Gastroesophageal sphincter (tissue), 4 donors: ENCODE measurements around the gene CHEK2. TPM values are rescaled to one million over a fixed set of nuclear protein-coding genes. Genes with fewer than 3 reads are reported as not detected.
"Not testable (repeated sequence)": the region's sequence is repeated elsewhere in the genome, so short reads cannot be mapped to it uniquely, and the experiment has no call there.

ENCODE experiments used
- ATAC-seq: fragments of 150-250 bp; one replicate; pipeline ENCODE4 v1.9.1; 2016; ENCODE audit warnings: mild to moderate bottlenecking, moderate library complexity
- H3K27ac ChIP-seq, 4 donors: fragments of 200-600 bp; sonication (generic) in 3 of 4; 1 replicate in 3 of 4; 2 replicates in 1 of 4; pipeline ENCODE4 v1.5.1; 2016 to 2019
- H3K27me3 ChIP-seq: fragments of 200-600 bp; sonication (generic); one replicate; pipeline ENCODE4 v1.5.1; 2019
- H3K36me3 ChIP-seq, 2 donors: fragments of 200-600 bp; sonication (generic); one replicate each; pipeline ENCODE4 v1.5.1; 2019; ENCODE audit warnings: control low read depth in 1 of 2
- H3K4me1 ChIP-seq, 3 donors: fragments of 200-600 bp; sonication (generic); 1 replicate in 2 of 3; 2 replicates in 1 of 3; pipeline ENCODE4 v1.5.1; 2016 to 2019; ENCODE audit warnings: control low read depth in 2 of 3
- H3K4me3 ChIP-seq, 2 donors: fragments of 200-600 bp; sonication (generic); one replicate each; pipeline ENCODE4 v1.5.1; 2019; ENCODE audit warnings: mild to moderate bottlenecking in 1 of 2, moderate library complexity in 1 of 2
- H3K9me3 ChIP-seq, 3 donors: fragments of 200-600 bp; sonication (generic); one replicate each; pipeline ENCODE4 v1.5.1; 2017 to 2019; ENCODE audit warnings: control low read depth in 2 of 3
- EP300 ChIP-seq: sonication (generic); formaldehyde crosslinking; IDR thresholded peaks from one replicate; pipeline ENCODE4 v1.6.1; 2017; ENCODE audit warnings: antibody characterized with exemption, mild to moderate bottlenecking
- POLR2A ChIP-seq, 2 donors: fragments of 450-650 bp; IDR thresholded peaks; one replicate each; pipeline ENCODE4 v1.6.1; 2017; ENCODE audit warnings: antibody characterized with exemption in 2 of 2, mild to moderate bottlenecking in 2 of 2, moderate library complexity in 1 of 2
- POLR2AphosphoS5 ChIP-seq: sonication (generic); formaldehyde crosslinking; IDR thresholded peaks from one replicate; pipeline ENCODE4 v1.6.1; 2017; ENCODE audit warnings: antibody characterized with exemption
- WGBS, 2 donors: methylation state at CpG; one replicate each; pipeline ENCODE4 v1.1.5; 2018; ENCODE audit warnings: low coverage in 1 of 2; 5-methylcytosine and 5-hydroxymethylcytosine counted together
- total RNA-seq, 4 donors: library from RNA; depleted of rRNA; stranded (reverse); fragments of >200 nt; gene quantifications; one replicate each; pipeline ENCODE4 v1.1.0, GENCODE V29; 2016
- TF ChIP-seq, protein P1 (sequence below), 4 experiments: fragments of 200-600 bp in 2 of 4; fragments of 450-650 bp in 2 of 4; sonication (generic) in 1 of 4; IDR thresholded peaks; one replicate each; pipeline ENCODE4 v1.5.1; 2017 to 2019; ENCODE audit warnings: antibody characterized with exemption in 4 of 4, mild to moderate bottlenecking in 2 of 4, moderate library complexity in 2 of 4

CHEK2 gene
- total RNA-seq, 4 donors from 2014 or later = 3.4 to 11.7 (median 4.8) TPM

DNA sequence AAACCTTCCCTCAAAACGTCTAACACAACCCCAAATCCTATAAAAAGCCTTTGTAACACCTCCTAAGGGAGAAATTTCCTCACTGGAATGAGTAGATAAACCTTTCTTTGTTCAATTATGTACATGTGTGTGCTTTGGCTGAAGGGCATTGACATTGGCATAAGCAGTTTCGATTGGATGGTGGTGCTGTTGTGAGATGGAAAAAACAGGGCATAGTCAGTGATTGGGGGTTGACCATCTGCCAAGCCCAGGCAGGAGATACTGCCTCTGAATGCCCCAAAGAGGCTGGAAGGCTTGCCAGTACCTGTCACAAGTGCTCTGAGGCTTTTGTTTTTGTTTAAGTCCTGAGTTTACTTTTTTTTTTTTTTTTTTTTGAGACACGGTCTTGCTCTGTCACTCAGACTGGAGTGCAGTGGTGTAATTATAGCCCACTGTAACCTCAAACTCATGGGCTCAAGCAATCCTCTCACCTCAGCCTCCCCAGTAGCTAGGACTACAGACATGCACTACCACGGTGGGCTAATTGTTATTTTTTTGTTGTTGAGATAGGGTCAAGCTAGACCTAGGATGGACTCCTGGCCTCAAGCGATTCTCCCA lies 29.7 kb upstream of the CHEK2 start:
- ATAC-seq = no peak
- no peak for TF ChIP-seq EP300
- TF ChIP-seq, protein P1, sequence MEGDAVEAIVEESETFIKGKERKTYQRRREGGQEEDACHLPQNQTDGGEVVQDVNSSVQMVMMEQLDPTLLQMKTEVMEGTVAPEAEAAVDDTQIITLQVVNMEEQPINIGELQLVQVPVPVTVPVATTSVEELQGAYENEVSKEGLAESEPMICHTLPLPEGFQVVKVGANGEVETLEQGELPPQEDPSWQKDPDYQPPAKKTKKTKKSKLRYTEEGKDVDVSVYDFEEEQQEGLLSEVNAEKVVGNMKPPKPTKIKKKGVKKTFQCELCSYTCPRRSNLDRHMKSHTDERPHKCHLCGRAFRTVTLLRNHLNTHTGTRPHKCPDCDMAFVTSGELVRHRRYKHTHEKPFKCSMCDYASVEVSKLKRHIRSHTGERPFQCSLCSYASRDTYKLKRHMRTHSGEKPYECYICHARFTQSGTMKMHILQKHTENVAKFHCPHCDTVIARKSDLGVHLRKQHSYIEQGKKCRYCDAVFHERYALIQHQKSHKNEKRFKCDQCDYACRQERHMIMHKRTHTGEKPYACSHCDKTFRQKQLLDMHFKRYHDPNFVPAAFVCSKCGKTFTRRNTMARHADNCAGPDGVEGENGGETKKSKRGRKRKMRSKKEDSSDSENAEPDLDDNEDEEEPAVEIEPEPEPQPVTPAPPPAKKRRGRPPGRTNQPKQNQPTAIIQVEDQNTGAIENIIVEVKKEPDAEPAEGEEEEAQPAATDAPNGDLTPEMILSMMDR (IDR thresholded peaks at IDR 0.05) = no peak
- TF ChIP-seq POLR2AphosphoS5 = no peak
- no peak for TF ChIP-seq POLR2A (IDR thresholded peaks at IDR 0.05)
- no peak overlapping the region for H3K4me3 ChIP-seq
- no peaks in the 10 kb centered on the region for H3K9me3 ChIP-seq
- WGBS, 2 donors = 77 to 83% methylated on average over 4 to 5 of the region's 5 CpGs
- H3K27ac ChIP-seq = no peak overlapping the region
- H3K36me3 ChIP-seq = peaks cover 0 to 19% of the 10 kb centered on the region in 2 donors
- no peaks in the 10 kb centered on the region for H3K27me3 ChIP-seq
- H3K4me1 ChIP-seq = peaks cover 0 to 30% (median 10%) of the 10 kb centered on the region in 3 donors

DNA sequence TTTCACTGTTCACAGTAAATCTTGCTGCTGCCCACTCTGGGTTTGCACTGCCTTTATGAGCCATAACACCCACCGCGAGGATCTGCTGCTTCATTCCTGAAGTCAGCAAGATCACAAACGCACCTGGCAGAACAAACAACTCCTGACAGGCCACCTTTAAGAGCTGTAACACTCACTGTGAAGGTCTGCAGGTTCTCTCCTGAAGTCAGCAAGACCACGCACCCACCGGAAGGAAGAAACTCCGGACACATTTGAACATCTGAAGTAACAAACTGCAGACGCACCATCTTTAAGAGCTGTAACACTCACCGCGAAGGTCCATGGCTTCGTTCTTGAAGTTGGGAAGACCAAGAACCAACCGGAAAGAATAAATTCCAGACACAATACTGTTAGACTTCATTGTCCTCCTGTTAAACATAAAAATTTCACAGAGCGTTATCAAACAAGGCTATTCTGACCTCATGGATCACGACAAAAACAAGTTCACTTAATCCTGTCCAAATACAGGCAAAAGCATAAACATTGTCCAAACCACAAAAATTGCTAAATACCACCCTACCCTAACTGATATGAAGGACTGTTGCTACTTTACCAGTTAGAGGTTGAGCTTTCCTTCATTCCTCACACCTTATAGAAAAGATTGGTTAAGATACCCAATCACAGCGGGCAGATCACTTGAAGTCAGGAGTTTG lies 27.9 kb upstream of the CHEK2 start:
- ATAC-seq = no peak
- no peak for TF ChIP-seq EP300
- TF ChIP-seq, protein P1 (IDR thresholded peaks at IDR 0.05) = no peak
- TF ChIP-seq POLR2AphosphoS5 = no peak
- TF ChIP-seq POLR2A (IDR thresholded peaks at IDR 0.05) = no peak
- peaks cover 0 to 13% (median 3%) of the 10 kb centered on the region in 3 donors for H3K4me1 ChIP-seq
- no peaks in the 10 kb centered on the region for H3K27me3 ChIP-seq
- WGBS, 2 donors = 85 to 92% methylated on average over 5 to 8 of the region's 14 CpGs
- no peak overlapping the region for H3K4me3 ChIP-seq
- no peak overlapping the region for H3K27ac ChIP-seq
- H3K36me3 ChIP-seq = peaks cover 0 to 2% of the 10 kb centered on the region in 2 donors
- H3K9me3 ChIP-seq = no peaks in the 10 kb centered on the region

DNA sequence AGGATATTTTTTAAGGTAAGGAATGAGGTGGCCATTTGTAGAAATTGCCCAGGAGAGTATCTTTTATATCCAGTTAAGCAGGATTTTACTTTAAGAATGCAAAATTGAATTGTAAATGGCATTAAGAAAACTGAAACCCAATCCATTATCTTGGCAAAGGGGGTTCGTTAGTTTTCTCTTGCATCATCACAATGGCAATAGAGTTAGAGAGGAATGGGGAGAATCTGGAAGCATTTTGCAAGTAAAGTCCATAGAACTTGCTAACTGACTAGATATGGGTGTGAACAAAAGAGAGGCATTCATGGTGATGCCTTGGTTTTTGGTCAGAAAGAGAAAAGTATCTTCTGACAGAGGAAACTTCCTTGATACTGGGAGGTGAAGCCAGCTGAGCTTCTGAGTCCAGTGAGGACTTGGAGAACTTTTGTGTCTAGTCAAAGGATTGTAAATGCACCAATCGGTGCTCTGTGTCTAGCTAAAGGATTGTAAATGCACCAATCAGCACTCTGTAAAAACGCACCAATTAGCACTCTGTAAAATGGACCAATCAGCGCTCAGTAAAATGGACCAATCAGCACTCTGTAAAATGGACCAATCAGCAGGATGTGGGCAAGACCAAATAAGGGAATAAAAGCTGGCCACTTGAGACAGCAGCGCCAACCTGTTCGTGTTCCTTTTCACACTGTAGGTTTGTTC lies 27.2 kb upstream of the CHEK2 start:
- H3K27ac ChIP-seq = no peak overlapping the region
- TF ChIP-seq POLR2AphosphoS5 (no peak), EP300 (no peak), POLR2A (IDR thresholded peaks at IDR 0.05) (no peak)
- TF ChIP-seq, protein P1 (IDR thresholded peaks at IDR 0.05) = no peak
- H3K9me3 ChIP-seq = no peaks in the 10 kb centered on the region
- no peaks in the 10 kb centered on the region for H3K27me3 ChIP-seq
- 80 to 84% methylated on average over 5 to 6 of the region's 6 CpGs for WGBS, 2 donors
- no peak for ATAC-seq
- no peaks in the 10 kb centered on the region for H3K36me3 ChIP-seq
- H3K4me1 ChIP-seq = peaks cover 0 to 6% (median 0%) of the 10 kb centered on the region in 3 donors
- no peak overlapping the region for H3K4me3 ChIP-seq

DNA sequence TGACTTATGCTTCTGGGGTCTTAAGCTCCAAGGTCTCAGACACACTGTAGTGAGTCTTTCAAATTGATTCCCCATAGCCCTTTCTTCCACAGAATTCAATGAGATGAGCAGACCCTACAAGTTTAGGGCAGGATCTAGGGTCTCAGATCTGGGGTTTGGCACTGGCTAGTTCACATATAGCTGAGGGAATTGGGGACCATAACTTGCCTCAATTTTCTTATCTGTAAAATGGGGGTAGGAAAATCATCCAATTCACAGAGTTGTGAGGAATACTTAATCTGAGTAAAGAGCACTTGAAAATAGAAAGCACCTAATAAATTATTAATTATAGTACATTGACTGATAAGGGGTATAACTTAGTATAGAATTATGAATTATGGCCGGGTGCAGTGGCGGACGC lies 25.0 kb upstream of the CHEK2 start:
- Histone ChIP-seq H3K4me1 (no peaks in the 10 kb centered on the region), H3K4me3 (no peak overlapping the region), H3K9me3 (no peaks in the 10 kb centered on the region), H3K27ac (no peak overlapping the region), H3K36me3 (no peaks in the 10 kb centered on the region), H3K27me3 (no peaks in the 10 kb centered on the region)
- TF ChIP-seq, protein P1 (IDR thresholded peaks at IDR 0.05) = no peak
- TF ChIP-seq POLR2A (IDR thresholded peaks at IDR 0.05) (no peak), POLR2AphosphoS5 (no peak), EP300 (no peak)
- WGBS, 2 donors = 86 to 87% methylated on average over 3 of the region's 3 CpGs
- no peak for ATAC-seq

DNA sequence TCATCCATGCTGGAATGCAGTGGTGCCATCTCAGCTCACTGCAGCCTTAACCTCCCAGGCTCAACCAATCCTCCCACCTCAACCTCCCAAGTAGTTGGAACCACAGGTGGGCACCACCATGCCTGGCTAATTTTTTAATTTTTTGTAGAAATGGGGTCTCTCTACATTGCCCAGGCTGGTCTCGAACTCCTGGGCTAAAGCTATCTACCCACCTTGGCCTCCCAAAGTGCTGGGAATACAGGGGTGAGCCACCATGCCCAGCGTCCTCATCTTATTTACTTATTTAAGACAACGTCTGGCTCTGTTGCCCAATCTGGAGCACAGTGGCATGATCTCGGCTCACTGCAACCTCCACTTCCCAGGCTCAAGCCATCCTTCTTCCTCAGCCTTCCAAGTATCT lies 20.4 kb upstream of the CHEK2 start:
- not testable (repeated sequence) for H3K4me1 ChIP-seq, H3K36me3 ChIP-seq, H3K9me3 ChIP-seq, H3K27me3 ChIP-seq, ATAC-seq, H3K4me3 ChIP-seq, H3K27ac ChIP-seq
- WGBS, 2 donors = 82 to 90% methylated on average over 2 to 4 of the region's 4 CpGs
